T-helper 2 cell treated with Interferon-gamma antibody and Interleukin-4, amounts not matched to agents 100 ng/mL and 5 ng/mL, for 36 hours (primary cell): Measurements from ENCODE around the gene DHRS4L2. TPM values are rescaled to one million over a fixed set of nuclear protein-coding genes. Genes with fewer than 3 reads are reported as not detected.
"Not testable (repeated sequence)": the region's sequence is repeated elsewhere in the genome, so short reads cannot be mapped to it uniquely, and the experiment has no call there.

Experiments used
- intact Hi-C: fragments of 100-400 bp; cut with micrococcal nuclease; formaldehyde crosslinking; loops from one replicate; pipeline ENCODE4 v1.15.1; 2023
- total RNA-seq: library from RNA; stranded (reverse); gene quantifications from 2 replicates; pipeline ENCODE4 v1.2.3, GENCODE V29; 2022

The DHRS4L2 gene
- total RNA-seq, 1 donor from 2014 or later: 27.5 TPM

GRCh38 chr14:24013654-24014514 lies 25.2 kb downstream of the DHRS4L2 start:
- intact Hi-C loops: loop anchor here (1.0 to 10.0 kb wide), 6 partner anchors 22 to 321 kb away; partner anchors contain the start of genes ADCY4 and RIPK3

- intact Hi-C loops: loop anchor here (10.0 kb wide), 1 partner anchor 319 kb away; the partner anchor contains the start of genes ADCY4 and RIPK3
Measured at GRCh38 chr14:24015745-24016144, 27.0 kb downstream of the DHRS4L2 start.

GRCh38 chr14:24018978-24019377 lies 30.2 kb downstream of the DHRS4L2 start:
- intact Hi-C loops: loop anchor here (10.0 kb wide), 1 partner anchor 316 kb away; the partner anchor contains the start of genes ADCY4 and RIPK3

- intact Hi-C loops: loop anchor here (10.0 kb wide), 1 partner anchor 315 kb away; the partner anchor contains the start of genes ADCY4 and RIPK3
Measured at GRCh38 chr14:24019944-24020343, 31.2 kb downstream of the DHRS4L2 start.

- intact Hi-C loops: not testable (repeated sequence)
Measured at GRCh38 chr14:24020520-24020919, 31.8 kb downstream of the DHRS4L2 start.

GRCh38 chr14:24024939-24025418 lies 36.2 kb downstream of the DHRS4L2 start:
- intact Hi-C loops: not testable (repeated sequence)

GRCh38 chr14:24029687-24030086 lies 41.0 kb downstream of the DHRS4L2 start:
- intact Hi-C loops: not testable (repeated sequence)

GRCh38 chr14:24031331-24031730 lies 42.6 kb downstream of the DHRS4L2 start:
- intact Hi-C loops: not testable (repeated sequence)

- intact Hi-C loops: no loop called here
Measured at GRCh38 chr14:24032727-24033418, 44.1 kb downstream of the DHRS4L2 start.

- intact Hi-C loops: loop anchor here (1.0 to 5.0 kb wide), 3 partner anchors 21 to 73 kb away; partner anchors contain the start of gene DHRS4L2
Measured at GRCh38 chr14:24035769-24036168, 47.0 kb downstream of the DHRS4L2 start.

GRCh38 chr14:24036169-24036962 lies 47.6 kb downstream of the DHRS4L2 start:
- intact Hi-C loops: loop anchor here (1.0 to 5.0 kb wide), 3 partner anchors 22 to 72 kb away; partner anchors contain the start of gene DHRS4L2

- intact Hi-C loops: loop anchor here (1.0 to 5.0 kb wide), 3 partner anchors 23 to 72 kb away; partner anchors contain the start of gene DHRS4L2
Measured at GRCh38 chr14:24036963-24037657, 48.4 kb downstream of the DHRS4L2 start.

- intact Hi-C loops: loop anchor here (2.0 to 5.0 kb wide), 2 partner anchors 50 to 71 kb away; partner anchors contain the start of gene DHRS4L2
Measured at GRCh38 chr14:24037658-24038037, 48.9 kb downstream of the DHRS4L2 start.

- intact Hi-C loops: loop anchor here (5.0 kb wide), 1 partner anchor 51 kb away; the partner anchor contains the start of gene DHRS4L2
Measured at GRCh38 chr14:24038686-24039085, 50.0 kb downstream of the DHRS4L2 start.

- intact Hi-C loops: no loop called here
Measured at GRCh38 chr14:24040692-24041091, 52.0 kb downstream of the DHRS4L2 start.

- intact Hi-C loops: no loop called here
Measured at GRCh38 chr14:24042746-24043145, 54.0 kb downstream of the DHRS4L2 start.

- intact Hi-C loops: not testable (repeated sequence)
Measured at GRCh38 chr14:24049002-24049401, 60.3 kb downstream of the DHRS4L2 start.

GRCh38 chr14:24050753-24051152 lies 62.0 kb downstream of the DHRS4L2 start:
- intact Hi-C loops: not testable (repeated sequence)

- intact Hi-C loops: no loop called here
Measured at GRCh38 chr14:24051176-24051788, 62.6 kb downstream of the DHRS4L2 start.
